22Rv1 (cell line): Measurements from ENCODE around the gene SPRN.
"Not testable (repeated sequence)": the region's sequence is repeated elsewhere in the genome, so short reads cannot be mapped to it uniquely, and the experiment has no call there.

Source experiments
- H3K27ac ChIP-seq: fragments of 450-650 bp; 2 replicates; pipeline ENCODE4 v1.5.1; 2017
- ZFX ChIP-seq: fragments of 450-650 bp; IDR thresholded peaks from 2 replicates; pipeline ENCODE4 v1.6.1; 2017; ENCODE audit warnings: antibody characterized with exemption, borderline replicate concordance
- TF ChIP-seq, protein P1 (sequence below): fragments of 450-650 bp; IDR thresholded peaks from 2 replicates; pipeline ENCODE4 v1.5.1; 2017; ENCODE audit warnings: mild to moderate bottlenecking

SPRN gene

GRCh38 chr10:133424601-133425000 is at the start of gene SPRN:
SPRN (minus strand) TSS chr10:133424625; CDS start chr10:133423681, 944 bp downstream.
- H3K27ac ChIP-seq: not testable (repeated sequence)

- no peak overlapping the region for H3K27ac ChIP-seq
Measured at GRCh38 chr10:133474027-133474426, 49.6 kb upstream of the SPRN start.

DNA sequence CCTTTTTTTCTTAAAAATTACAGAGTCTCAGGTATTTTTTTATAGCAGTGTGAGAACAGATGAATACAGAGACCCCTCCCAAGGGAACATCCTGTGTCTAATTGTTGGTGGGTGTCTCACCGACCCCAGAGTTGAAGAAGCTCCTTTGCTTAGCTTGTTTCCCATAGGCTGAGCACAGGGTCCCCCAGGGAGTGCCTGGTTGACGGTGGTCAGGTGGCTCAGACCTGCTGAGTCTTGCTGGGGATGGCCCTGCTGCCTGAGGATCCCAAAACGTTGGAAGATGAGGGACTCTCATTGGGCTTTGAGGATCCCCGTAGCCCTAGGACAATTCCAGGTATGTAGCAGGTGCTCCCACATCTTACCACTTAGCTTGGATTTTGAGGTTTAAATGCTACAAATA is 48.8 kb upstream of the SPRN start:
- TF ChIP-seq, protein P1, sequence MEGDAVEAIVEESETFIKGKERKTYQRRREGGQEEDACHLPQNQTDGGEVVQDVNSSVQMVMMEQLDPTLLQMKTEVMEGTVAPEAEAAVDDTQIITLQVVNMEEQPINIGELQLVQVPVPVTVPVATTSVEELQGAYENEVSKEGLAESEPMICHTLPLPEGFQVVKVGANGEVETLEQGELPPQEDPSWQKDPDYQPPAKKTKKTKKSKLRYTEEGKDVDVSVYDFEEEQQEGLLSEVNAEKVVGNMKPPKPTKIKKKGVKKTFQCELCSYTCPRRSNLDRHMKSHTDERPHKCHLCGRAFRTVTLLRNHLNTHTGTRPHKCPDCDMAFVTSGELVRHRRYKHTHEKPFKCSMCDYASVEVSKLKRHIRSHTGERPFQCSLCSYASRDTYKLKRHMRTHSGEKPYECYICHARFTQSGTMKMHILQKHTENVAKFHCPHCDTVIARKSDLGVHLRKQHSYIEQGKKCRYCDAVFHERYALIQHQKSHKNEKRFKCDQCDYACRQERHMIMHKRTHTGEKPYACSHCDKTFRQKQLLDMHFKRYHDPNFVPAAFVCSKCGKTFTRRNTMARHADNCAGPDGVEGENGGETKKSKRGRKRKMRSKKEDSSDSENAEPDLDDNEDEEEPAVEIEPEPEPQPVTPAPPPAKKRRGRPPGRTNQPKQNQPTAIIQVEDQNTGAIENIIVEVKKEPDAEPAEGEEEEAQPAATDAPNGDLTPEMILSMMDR: no peak
- no peak for TF ChIP-seq ZFX
- H3K27ac ChIP-seq: no peak overlapping the region

More at GRCh38 chr10:133474027-133474426, 49.6 kb upstream of the SPRN start:
- TF ChIP-seq ZFX: no peak
- TF ChIP-seq, protein P1: no peak

- TF ChIP-seq, protein P1: no peak
- no peak for TF ChIP-seq ZFX
- no peak overlapping the region for H3K27ac ChIP-seq
Measured at GRCh38 chr10:133471300-133472109, 47.1 kb upstream of the SPRN start.

DNA sequence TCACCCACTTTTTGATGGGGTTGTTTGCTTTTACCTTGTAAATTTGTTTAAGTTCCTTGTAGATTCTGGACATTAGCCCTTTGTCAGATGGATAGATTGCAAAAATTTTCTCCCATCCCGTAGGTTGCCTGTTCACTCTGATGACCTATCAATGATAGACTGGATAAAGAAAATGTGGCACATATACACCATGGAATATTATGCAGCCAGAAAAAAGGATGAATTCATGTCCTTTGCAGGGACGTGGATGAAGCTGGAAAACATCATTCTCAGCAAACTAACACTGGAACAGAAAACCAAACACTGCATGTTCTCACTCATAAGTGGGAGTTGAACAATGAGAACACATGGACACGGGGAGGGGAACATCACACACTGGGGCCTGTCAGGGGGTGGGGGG is 44.8 kb upstream of the SPRN start:
- not testable (repeated sequence) for H3K27ac ChIP-seq

GRCh38 chr10:133467286-133467911 is 43.0 kb upstream of the SPRN start:
- H3K27ac ChIP-seq: no peak overlapping the region
- TF ChIP-seq ZFX: no peak
- TF ChIP-seq, protein P1: no peak

DNA sequence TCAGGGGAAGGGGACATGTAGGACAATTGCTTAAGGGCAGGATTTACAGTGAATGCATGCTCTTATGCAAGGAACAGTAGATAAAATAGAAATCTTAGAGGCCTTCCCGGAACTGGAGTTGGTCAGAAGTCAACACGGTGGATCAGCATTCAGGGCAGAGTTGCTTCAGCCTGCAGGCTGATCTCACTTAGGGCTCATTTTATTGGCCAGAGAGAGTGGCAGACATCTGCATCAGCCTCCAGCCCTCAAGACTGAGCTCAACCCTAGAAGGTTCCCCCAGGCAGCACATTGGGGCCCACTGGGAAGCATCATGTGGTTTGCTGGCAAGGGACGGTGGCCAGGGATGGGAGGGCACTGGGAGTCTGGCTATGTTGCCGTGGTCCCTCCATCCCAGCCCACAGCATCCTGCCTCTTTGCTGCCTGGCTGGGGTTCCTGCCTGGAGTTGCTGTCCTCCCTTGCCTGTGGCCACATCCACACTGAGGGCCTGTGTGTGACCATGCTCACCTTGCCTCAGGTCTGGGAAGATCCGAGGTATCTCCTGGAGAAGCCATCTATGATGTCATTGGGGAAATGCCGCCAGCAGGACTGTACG is 42.4 kb upstream of the SPRN start:
- TF ChIP-seq, protein P1: no peak
- no peak for TF ChIP-seq ZFX
- no peak overlapping the region for H3K27ac ChIP-seq

GRCh38 chr10:133465950-133466474 is 41.6 kb upstream of the SPRN start:
- TF ChIP-seq ZFX: no peak
- TF ChIP-seq, protein P1: no peak
- H3K27ac ChIP-seq: no peak overlapping the region
